Measurements from ENCODE around the gene SND1.

- TF ChIP-seq EZH2 (IDR thresholded peaks at IDR 0.05; ENCODE audit: low read length, unreplicated experiment), result no peak
- no peak for TF ChIP-seq CTCF (conservative IDR thresholded peaks at IDR 0.05; ENCODE audit: low read depth, low read length)
- no peak for TF ChIP-seq EZH2phosphoT487 (IDR thresholded peaks at IDR 0.05; ENCODE audit: borderline replicate concordance, low read length)
Measured at GRCh38 chr7:128022631-128023532, 370.9 kb downstream of the SND1 start.

Measured in PC-3 (cell line).